Amniotic epithelial cell (primary cell): ENCODE measurements around the gene CENPB.
A peak's percentile ranks its signal among the peaks of the same experiment; 100 is the strongest.

Source experiments
- DNase-seq: peaks from one replicate; pipeline ENCODE4 v3.0.0-alpha.2; 2010; ENCODE audit warnings: low read depth

The CENPB gene

DNA sequence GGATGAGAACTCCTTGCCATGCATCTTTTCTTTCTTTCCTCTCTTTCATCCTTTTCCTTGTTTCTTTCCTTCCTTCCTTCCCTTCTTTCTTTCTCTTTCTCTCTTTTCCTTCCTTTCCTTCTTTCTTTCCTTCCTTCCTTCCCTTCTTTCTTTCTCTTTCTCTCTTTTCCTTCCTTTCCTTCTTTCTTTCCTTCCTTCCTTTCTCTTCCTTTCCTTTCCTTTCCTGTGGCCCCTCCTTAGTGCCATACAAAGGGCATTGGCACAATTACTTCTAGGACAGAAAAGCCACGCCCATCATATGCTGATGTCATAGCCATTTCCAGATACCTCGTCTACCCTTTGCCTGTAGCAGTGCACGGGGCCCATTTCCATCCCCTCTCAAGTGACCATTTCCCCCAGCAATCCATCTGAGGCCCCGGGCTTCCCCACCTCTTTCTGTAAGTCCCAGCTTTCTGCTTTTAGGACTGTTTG lies 2.2 kb upstream of the CENPB start:
- DNase-seq = no peak

DNA sequence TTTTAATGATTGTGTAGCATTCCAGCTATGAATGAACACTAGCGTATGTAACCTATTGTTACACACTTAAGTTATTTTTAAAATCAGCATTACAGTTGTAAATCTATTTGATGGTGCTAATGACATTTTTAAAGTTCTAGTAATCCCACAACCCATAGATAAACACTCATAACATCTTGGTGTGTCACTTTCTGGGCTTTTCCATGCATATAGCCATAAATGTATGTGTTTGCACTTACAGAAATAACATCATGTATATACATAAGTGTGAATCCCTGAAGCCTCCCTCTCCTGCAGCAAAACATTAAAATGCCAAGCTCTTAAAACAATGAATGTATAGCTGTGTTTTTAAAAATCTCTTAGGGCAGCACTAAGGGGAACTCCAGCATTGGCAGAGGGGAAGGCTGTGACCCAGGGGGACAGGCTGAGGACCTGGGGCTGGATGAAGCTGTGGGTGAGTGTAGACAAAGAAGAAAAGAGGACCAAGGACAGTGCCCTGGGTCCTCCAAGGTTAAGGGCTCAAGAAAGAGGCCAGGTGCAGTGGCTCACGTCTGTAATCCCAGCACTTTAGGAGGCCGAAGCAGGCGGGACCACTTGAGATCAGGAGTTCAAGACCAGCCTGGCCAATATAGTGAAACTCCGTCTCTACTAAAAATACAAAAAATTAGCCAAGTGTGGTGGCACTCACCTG lies 929 bp upstream of the CENPB start:
- no peak for DNase-seq

DNA sequence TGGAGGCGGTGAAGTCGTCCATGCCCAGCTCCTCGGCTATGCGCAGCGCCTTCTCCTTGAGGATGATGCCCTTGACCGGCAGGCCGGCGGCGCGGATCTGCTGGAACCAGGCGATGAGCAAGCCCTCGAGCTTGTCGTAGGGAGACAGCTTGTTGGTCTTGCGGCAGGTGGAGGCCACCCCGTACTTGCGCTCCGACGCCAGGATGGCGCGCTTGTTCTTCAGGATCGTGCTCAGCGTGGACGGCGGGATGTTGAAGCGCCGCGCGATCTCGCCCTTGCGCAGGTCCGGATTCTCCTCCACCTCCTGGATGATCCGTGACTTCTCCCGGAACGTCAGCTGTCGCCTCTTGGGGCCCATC lies 435 bp downstream of the CENPB start:
- peak; percentile 63 for DNase-seq

DNA sequence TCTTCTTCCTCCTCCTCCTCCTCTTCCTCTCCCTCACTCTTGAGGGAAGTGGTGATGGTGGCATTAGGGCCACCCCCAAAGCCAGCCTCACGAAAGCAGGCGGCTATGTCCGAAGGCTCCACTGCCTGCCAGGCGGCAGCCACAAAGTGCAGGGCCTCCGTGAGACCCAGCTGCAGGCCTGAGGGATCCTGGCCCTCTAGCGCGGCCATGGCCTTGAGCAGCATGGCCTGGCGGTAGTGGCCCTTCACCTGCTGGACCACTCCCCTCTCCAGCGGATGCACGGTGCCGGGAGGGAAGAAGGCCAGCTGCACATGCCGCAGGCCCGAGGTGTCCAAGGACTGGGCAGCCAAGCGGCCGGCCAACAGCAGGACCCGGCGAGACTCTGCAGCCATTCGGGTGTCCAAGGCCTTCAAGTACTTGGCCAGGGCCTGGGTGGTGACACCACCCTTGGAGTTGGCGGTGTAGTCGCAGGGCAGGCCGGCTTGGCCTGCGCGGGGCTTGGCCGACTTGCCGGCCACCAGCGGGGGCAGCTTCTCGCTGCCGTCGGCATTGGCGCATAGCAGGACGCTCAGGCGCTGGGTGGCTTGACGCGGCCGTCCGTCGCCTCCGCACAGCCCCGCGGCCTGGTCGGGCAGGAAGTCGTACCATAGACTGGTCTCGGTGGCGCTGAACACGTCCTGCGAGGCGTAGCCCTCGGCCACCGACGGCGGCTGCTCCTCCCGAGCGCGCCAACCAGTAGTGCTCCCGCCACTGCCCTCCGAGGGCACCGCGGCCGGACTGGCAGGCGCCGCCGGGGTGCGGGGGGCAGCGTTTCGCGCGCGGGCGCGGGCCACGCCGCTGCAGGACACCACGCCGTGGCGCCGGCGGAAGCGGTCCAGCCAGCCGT lies 1.1 kb downstream of the CENPB start:
- DNase-seq = no peak

DNA sequence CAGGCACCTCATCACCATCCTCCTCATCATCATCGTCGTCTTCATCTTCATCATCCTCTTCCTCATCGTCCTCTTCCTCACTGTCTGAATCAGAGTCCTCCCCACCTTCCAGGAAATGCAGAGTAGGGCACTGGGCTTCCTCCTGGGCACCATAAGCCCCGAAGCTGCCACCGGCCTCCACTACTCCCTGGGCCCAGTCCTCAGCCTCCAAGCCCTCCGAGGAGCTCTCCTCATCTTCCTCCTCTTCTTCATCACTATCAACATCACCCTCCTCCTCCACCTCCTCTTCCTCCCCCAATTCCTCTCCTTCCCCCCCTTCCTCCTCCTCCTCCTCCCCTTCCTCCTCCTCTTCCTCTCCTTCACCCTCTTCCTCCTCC lies 1.7 kb downstream of the CENPB start:
- no peak for DNase-seq

DNA sequence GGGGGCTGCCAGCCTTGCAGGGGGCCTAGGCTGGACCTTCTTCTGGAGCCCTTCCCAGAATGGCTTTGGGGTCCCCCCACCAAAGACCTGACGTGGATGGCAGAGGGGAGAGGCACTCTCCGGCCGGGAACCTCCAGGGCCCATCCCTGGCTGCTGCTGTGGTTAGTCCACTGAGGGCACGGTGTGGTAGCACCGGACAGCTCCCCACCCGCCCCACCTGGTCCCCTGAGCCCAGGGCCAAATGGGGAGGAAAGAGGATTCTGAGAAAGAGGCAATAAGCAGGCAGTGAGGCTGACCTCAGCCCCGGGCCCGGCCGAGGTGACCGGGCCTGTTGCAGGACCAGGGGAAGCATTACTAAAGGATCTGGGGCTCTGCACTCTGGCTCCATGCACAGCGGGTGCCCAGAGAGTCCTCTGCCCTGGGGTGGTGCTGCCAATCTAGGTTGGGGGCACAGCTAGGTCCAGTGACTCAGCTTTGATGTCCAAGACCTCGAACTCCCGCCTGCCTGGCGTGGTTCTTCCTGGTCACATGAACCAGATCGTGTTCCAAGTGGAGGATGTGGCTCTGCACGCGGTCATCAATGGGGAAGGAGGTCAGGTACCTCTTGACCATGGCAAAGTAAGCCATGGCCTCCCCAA lies 2.2 kb downstream of the CENPB start:
- no peak for DNase-seq

DNA sequence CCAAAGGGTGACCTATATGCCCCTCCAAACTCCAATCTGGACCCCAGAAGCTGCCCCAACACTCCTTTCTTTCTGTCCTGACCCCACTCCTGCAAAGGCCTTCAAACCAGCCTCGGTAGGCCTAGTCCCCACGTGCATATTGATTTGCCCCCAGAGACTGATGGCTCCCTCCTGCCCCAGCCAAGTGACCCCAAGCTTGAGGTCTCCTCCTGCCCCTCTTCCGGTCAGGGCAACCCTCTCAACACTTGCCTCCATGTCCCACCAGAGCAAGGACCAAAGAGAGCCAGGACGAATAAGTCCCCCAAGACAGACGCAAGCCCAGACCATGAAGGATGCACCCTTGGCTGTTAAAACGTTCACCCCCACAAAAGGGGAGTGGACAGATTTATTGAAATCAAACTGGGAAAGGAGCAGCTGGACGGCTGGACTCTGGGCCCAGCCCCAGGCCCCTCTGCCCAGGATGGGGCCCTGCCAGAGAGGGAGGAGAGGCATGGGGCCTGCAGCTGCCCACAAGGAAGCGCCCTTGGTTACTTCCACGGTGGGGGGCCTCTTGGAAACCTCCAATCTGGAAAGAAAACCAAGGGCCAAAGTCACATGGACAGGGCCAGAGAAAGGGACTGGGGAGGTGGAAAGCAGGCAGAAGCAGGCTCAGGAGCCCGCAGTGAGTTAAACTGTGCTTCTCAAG lies 2.9 kb downstream of the CENPB start:
- DNase-seq = no peak

DNA sequence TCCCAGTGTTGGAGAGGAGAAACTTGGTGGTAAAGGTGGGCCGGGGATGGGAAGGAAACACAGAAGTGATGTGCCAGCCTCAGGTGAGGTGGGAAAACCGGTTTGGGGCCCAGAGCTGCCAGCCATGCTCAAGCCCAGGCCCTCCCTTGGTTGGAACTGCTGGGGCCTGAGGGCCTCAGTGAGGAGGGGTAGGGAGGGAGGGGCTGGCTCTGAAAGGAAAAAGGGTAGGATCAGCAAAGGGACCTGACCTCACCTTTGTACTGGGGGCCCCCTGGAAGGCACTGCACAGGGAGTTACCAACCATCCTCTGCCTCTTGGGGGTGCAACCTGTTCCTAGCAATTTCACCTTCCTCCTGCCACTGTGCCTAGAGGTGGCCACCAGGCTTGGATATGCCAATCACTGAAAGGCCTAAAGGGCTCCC lies 3.5 kb downstream of the CENPB start:
- DNase-seq = no peak

DNA sequence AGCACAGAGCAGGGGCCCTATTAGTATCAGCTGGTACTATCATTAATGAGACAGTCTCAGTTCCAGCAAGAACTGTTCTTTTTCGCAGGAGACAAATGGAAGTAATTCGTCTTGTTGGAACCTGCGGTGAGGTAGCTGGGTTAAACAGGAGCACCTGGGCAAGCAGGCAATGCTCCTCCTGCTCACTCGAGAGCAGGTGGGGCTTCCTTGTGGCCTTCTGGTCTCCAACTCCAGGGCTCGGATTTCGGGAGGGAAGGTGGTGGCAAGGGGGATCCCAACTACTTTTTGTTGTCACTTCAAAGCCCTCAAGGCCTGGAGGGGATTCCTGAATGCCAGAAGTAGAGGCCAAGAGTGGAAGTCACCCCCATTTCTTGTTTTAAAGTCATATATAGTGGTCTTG lies 3.9 kb downstream of the CENPB start:
- no peak for DNase-seq

DNA sequence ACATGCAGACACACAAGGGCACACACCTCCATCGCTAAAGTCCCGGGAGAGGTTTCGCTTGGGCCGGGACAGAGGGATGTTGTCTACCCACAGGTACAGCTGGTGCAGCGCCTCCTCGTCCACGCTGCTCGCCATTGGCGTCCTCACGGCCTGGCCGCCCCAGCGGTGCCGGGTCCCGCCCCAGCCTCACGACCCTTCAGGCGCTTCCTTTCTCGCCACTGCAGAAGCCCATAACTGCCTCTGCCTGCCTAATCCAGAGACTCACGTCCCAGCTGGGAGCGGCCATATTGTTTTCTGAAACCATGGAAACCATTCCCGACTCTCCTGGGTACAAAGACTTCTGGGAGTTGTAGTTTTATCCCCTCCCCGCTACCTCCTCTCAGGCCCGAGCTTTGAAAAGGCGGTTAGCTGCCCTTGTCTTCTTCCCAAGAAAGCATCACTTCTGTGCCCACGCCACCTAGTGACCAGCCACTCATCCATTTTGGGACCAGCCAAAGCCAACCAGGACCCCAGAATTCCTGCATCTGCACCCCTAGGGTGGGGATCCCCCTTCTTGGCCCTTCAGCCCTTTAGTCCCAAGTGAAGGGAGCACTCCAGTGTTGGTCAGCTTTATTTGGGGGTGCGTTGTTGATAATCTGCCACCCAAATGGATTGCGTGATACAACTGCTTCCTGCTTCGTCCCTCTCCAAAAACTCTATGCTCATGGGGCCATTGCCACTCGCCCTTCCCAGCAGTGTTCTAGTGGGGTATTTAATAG lies 5.2 kb downstream of the CENPB start, which contains the start of gene SPEF1:
Gene SPEF1 (minus strand): TSS at position 296 of the 758 bp plus-strand sequence. CDS start 161 bp downstream, at position 135.
- DNase-seq = peak; percentile 86

DNA sequence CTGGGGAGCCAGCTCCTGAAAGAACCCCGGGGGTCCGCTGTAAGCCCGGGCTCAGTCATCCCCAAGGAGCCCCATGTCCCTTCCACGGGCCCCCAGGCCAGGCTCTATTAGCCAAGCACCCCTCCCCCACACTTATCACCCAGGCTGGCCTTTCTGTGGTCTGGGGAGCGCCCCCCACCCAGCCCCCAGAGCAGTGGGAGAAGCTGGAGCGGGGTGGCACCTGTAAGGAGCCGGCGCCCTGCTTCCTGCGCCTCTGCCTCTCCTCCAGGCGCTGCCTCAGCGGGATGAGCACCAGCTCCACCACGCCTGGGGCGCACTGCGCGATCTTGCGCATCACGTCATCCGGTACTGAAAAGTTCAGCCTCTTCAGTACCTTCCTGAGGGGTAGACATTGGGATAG lies 7.6 kb downstream of the CENPB start:
- no peak for DNase-seq

DNA sequence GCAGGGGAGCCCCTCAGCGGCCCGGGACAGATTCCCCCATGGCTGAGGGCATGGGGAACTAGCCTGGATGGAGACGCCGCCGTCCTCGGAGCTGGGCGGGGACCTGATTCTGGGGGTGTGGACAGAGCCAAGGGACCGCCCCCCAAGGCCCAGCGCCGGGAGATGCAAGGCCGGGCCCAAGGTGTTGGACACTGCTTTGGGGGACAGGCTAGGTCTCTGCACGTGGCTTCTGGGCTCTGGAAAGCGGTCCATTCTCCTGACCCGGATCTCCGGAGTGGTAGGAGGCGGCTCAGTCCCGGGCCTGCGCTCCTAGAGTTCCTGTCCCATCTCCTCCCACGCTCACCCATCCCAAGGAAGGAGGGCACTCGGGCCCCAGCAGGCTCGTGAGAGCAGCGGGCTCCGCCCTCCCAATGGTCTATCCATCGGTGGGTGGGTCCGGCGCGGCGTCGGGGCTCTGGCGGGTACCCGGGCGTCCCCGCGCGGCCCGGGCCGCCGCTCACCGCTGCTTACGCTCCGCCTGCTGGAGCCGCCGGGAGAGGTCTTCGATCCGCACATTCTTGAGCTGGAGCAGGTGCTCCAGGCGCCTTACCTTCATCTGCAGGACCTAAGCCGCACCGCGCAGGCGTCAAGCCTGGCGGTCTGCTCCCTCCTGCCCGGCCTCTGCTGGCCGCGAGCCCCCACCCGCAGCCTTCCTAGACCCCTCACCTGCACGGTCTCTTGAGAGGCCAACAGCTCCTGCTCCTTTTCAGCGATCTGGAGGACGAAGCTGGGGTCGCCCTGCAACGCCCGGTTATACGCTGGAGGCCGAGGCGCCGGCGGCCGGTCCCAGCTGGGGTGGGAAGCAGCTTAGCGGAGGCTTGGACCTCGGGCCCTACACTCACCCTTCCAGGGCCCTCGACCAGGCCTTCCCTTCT lies 8.6 kb downstream of the CENPB start:
- no peak for DNase-seq

DNA sequence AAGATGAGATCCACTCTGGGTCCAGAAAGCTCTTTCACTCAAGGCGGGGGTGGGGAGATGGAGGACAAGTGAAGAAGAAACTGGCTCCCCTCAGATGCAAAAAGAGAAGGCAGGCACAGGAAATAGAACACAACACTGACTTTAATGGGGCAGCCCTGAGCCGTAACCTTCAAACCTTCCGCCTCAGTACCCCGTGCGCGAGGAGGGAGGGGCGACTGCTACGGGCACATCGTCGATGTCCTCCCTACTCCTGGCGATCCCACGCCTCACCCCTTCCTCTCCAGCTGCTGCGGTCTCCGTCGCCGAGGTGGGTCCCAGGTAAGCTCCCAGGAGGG lies 9.2 kb downstream of the CENPB start:
- DNase-seq = no peak

DNA sequence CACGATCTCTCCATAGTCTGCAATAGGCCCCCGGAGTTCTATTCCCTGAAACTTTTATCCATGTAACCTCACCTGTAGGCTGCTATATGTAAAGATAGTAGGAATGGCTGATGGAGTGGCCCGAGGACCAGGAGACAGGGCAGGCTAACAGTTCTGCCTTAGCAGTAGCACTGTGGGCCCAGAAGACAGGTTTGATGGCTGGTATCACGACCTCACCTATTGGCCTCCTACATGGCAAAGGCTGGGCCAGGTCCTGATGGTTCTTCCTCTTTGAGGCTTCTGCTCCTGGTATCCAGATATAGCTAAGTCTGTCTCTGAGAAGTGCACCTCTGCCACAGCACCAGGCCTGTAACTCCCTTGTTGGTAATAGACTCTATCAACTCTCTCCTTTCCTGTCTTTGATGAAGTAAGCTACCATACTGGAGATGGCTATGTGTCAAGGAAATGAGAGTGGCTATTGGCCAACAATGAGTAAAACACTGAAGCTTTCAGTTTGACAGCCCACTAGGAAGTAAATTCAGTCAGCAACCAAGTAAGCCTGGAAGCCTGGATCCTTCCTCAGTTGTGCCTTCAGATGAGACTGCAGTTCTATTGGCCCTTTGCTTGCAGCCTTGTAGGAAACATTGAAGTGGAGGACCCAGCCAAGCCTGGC lies 11.0 kb downstream of the CENPB start:
- DNase-seq = no peak

DNA sequence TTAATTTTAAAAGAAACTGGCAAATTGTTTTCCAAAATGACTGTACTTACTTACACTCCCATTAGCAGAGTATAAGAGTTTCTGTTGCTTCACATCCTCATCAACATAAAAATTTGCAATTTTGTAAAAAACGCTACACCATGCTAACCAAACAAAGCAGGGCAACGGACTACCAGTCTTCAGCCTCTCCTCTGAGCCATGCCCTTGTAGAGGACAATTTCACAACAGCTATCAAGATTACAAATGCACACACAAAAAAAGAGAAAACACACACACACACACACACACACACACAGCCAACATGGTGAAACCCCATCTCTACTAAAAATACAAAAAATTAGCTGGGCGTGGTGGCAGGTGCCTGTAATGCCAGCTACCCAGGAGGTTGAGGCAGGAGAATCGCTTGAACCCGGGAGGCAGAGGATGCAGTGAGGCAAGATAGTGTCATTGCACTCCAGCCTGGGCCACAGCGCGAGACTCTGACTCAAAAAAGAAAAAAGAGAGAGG lies 14.9 kb downstream of the CENPB start:
- DNase-seq = no peak

DNA sequence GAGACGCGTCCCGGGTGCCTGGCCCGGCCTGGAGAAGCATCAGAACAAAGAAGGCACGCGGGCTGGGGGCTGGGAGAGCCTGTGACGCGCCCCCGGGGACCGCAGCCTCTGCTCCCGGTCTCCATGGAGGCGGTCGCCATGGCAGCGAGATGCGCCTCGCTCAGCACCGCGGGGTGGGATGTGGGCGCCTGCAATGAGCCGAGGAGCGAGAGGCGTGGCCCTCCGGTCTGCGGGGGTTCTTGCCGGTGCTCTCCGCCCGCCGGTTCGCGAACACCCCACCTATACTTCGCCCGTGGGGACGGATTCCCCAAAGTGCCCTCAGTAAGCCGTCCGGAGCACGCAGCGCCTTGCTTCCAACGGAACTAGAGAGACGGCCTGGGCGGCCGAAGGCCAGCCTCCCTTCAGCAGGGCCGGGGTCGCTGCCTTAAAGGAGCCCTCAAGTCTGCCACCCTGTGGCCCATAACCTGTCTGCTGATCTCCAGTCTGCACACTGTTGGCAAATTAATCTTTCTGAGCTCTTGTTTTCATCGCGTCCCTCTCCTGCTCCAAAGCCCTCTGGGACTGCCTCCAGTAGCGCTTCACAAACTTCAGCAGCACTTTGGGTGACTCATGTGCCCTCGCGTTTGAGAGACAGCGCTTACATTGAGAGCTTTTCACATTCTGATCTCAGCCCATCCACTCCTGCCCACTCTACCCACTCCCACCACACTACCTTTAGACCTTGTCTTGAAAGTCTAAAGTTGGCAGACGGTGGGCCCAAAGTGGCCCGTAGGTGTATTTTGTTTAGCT lies 18.0 kb downstream of the CENPB start:
- DNase-seq = peak; percentile 83

DNA sequence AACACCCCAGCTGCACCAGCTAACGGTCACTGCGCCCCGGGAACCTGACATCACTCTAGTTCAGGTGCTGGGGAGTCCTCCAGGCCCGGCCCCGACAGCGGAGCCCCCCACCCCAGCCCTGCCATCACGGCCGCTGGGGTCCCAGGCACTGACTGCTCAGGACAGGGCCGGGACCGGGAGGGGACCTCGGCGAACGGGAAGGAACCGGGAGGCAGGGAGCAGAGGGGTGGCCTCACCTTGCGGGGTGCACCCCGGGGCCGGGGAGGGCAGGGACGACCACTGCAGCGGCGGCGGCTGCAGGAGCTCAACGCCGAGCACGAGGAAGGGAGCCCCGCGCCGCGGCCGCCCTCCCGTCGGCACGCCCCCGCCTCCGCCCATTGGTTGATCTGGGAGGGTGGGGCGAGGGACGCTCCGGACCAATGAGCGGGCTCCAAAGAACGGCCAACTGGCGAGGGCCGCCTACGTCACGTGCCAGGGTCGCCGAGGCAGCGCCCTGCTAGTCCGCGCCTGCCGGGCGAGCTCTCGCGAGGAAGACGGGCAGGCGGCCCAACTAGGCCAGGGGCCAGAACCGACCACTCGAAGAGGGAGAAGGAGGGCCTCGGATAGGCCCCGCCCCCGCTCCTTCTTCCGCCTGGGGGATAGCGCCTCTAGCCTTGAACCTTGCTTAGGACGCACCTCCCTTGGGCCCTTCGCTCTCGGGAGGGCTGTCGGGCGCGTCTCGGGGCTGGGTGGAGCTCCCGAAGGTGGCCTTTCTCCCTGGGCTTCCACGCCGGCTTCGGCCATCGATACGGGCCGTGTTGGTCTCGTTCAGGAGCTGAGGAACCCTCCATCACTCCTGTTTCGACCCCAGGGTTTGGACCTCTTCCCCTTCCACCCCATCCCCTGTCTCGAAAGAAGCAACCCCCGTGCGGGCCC lies 18.9 kb downstream of the CENPB start, which contains the start of gene ADISSP:
Gene ADISSP (minus strand): TSS at position 327 of the 915 bp plus-strand sequence. CDS start 7,653 bp downstream, outside the sequence.
- DNase-seq = peak; percentile 97

DNA sequence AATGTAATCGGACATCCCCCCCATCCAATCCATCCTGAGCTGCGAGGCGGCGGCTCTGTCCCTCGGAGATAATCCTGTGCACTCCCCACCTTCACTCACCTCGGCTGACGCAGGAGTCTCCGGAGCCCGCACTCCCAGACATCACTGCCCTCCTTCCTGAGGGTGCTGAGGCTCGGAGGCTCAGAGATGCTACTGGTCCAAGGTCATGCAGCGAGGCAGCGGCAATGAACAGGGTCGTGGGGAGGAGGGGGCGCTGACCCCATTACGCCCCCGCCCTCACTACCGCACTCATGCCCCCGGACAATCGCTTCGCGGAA lies 19.5 kb downstream of the CENPB start:
- DNase-seq = no peak
